GM23338 (cell line): ENCODE data around the gene KRT75. TPM values are rescaled to one million over a fixed set of nuclear protein-coding genes. Genes with fewer than 3 reads are reported as not detected.

Source experiments
- ATAC-seq: fragments of 200-7000 bp; cut with Tn5 transposase; 3 replicates; pipeline ENCODE4 v1.9.1; 2020
- DNase-seq: peaks from one replicate; pipeline ENCODE4 v3.0.0-alpha.2; 2015; ENCODE audit warnings: low spot score
- H2AFZ ChIP-seq: fragments of 200-600 bp; sonication (generic); 2 replicates; pipeline ENCODE4 v1.8.0; 2016; ENCODE audit warnings: antibody characterized with exemption, mild to moderate bottlenecking, moderate library complexity
- H3F3A ChIP-seq: fragments of 200-600 bp; sonication (generic); replicated peaks from 2 replicates; pipeline ENCODE4 v1.8.0; 2017; ENCODE audit warnings: antibody characterized with exemption, mixed run types, low read depth
- H3K27ac ChIP-seq: fragments of 200-600 bp; sonication (generic); 2 replicates; pipeline ENCODE4 v1.6.1; 2016; ENCODE audit warnings: low read depth
- H3K27me3 ChIP-seq: fragments of 200-600 bp; sonication (generic); 2 replicates; pipeline ENCODE4 v1.8.0; 2016; ENCODE audit warnings: mild to moderate bottlenecking, mixed run types, moderate library complexity; ENCODE audit not compliant: insufficient read depth
- H3K36me3 ChIP-seq: fragments of 200-600 bp; sonication (generic); 2 replicates; pipeline ENCODE4 v1.8.0; 2016; ENCODE audit warnings: mild to moderate bottlenecking; ENCODE audit not compliant: insufficient read depth
- H3K4me1 ChIP-seq: fragments of 200-600 bp; sonication (generic); 2 replicates; pipeline ENCODE4 v1.8.0; 2016; ENCODE audit warnings: mild to moderate bottlenecking, moderate library complexity; ENCODE audit not compliant: insufficient read depth
- H3K4me2 ChIP-seq: fragments of 200-600 bp; sonication (generic); 2 replicates; pipeline ENCODE4 v1.7.1; 2017; ENCODE audit warnings: mixed run types
- H3K4me3 ChIP-seq: fragments of 200-600 bp; sonication (generic); 2 replicates; pipeline ENCODE4 v1.6.1; 2016; ENCODE audit warnings: mixed run types
- H3K79me2 ChIP-seq: fragments of 200-600 bp; sonication (generic); replicated peaks from 2 replicates; pipeline ENCODE4 v1.8.0; 2017; ENCODE audit warnings: mild to moderate bottlenecking; ENCODE audit not compliant: insufficient read depth
- H3K9me2 ChIP-seq: fragments of 200-600 bp; sonication (generic); 2 replicates; pipeline ENCODE4 v1.8.0; 2017; ENCODE audit not compliant: insufficient read depth
- H4K20me1 ChIP-seq: fragments of 200-600 bp; sonication (generic); replicated peaks from 2 replicates; pipeline ENCODE4 v1.8.0; 2017; ENCODE audit warnings: mild to moderate bottlenecking; ENCODE audit not compliant: insufficient read depth
- H3K27ac Mint-ChIP-seq: 2 replicates; pipeline ENCODE4 v1.8.0; 2020; ENCODE audit warnings: inconsistent platforms, mild to moderate bottlenecking, moderate library complexity, mixed read lengths
- H3K27me3 Mint-ChIP-seq: 3 replicates; pipeline ENCODE4 v1.8.0; 2022; ENCODE audit warnings: low read depth, mild to moderate bottlenecking, moderate library complexity, mixed read lengths, inconsistent platforms; ENCODE audit not compliant: insufficient read depth, poor library complexity
- H3K36me3 Mint-ChIP-seq: 3 replicates; pipeline ENCODE4 v1.8.0; 2021; ENCODE audit warnings: low read depth, mild to moderate bottlenecking, inconsistent platforms, moderate library complexity, mixed read lengths
- H3K4me1 Mint-ChIP-seq: 3 replicates; pipeline ENCODE4 v1.8.0; 2020; ENCODE audit warnings: mild to moderate bottlenecking, inconsistent platforms, mixed read lengths
- H3K4me3 Mint-ChIP-seq: 3 replicates; pipeline ENCODE4 v1.8.0; 2021; ENCODE audit warnings: moderate library complexity, mild to moderate bottlenecking, inconsistent platforms, mixed read lengths
- H3K9me3 Mint-ChIP-seq: 3 replicates; pipeline ENCODE4 v1.8.0; 2020; ENCODE audit warnings: moderate library complexity, mild to moderate bottlenecking, inconsistent platforms, mixed read lengths
- NANOG ChIP-seq: IDR thresholded peaks from 2 replicates; pipeline ENCODE4 v1.6.1; 2016; ENCODE audit warnings: antibody characterized with exemption, borderline replicate concordance
- STAT1 ChIP-seq: IDR thresholded peaks from one replicate; pipeline ENCODE4 v1.6.1; 2016; ENCODE audit warnings: antibody characterized with exemption; ENCODE audit not compliant: unreplicated experiment
- polyA plus RNA-seq: library from polyadenylated mRNA; unstranded; fragments of >200 nt; fragmentation: Nextera tagmentation; extraction: Ambion mirVana; gene quantifications from 2 replicates; pipeline ENCODE4 v1.2.1, GENCODE V29; 2016
- total RNA-seq: library from RNA; depleted of rRNA; stranded (reverse); fragments of >200 nt; shearing (Covaris generic); gene quantifications from 2 replicates; pipeline ENCODE4 v1.2.3, GENCODE V29; 2014
- TF ChIP-seq, protein P1 (sequence below): fragments of 250-450 bp; sonication (Bioruptor Pico); IDR thresholded peaks from 2 replicates; pipeline ENCODE4 v1.5.0; 2020; ENCODE audit warnings: mild to moderate bottlenecking, moderate library complexity
- TF ChIP-seq, protein P2 (sequence below), 2 experiments: fragments of 200-600 bp in 1 of 2; sonication (generic) in 1 of 2; conservative IDR thresholded peaks; 2 replicates each; pipeline versions ENCODE4 v1.5.1 to v1.6.1; 2016 to 2017; ENCODE audit warnings: antibody characterized with exemption in 2 of 2, low read depth in 2 of 2, mild to moderate bottlenecking in 2 of 2, moderate library complexity in 1 of 2
- TF ChIP-seq, protein P3 (sequence below): IDR thresholded peaks from one replicate; pipeline ENCODE4 v1.6.1; 2018; ENCODE audit warnings: antibody characterized with exemption; ENCODE audit not compliant: unreplicated experiment

The KRT75 gene
- total and polyA plus RNA-seq, 2 experiments from 2014 or later: not detected

DNA sequence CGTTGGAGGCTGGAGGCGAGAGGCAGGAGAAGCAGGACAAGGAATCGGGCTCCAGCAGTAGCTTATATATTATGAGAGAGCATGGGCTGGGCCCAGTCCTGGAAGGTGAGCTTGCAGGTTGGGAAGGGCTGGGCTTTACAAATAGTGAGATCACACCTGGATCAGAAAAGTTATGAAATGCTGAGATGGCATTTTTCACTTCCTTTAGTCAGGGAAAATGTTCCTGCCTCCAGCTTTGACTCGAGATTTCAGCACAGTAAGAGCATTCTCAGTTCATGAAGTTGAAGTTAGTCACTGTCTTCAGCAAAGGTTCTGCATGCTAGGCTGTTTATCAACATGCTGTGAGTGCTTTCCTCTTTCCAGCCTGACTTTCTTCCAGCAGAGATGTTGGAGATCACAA is 39.6 kb upstream of the KRT75 start, which contains the start of gene KRT6C:
Gene KRT6C, minus strand, starts transcription at position 38 of the 400 bp plus-strand sequence. CDS start 68 bp downstream, outside the sequence.
- H4K20me1 ChIP-seq: no peaks in the 10 kb centered on the region
- ATAC-seq: no peak
- Mint-ChIP-seq H3K4me1 (no peaks in the 10 kb centered on the region), H3K27ac (no peak within 1 kb of the TSS), H3K9me3 (peaks cover 26% of the 10 kb centered on the region), H3K4me3 (no peak within 1 kb of the TSS), H3K27me3 (peaks cover 1% of the 10 kb centered on the region), H3K36me3 (no peaks in the 10 kb centered on the region; the same call in 2 of the 3 replicates)
- TF ChIP-seq, protein P1, sequence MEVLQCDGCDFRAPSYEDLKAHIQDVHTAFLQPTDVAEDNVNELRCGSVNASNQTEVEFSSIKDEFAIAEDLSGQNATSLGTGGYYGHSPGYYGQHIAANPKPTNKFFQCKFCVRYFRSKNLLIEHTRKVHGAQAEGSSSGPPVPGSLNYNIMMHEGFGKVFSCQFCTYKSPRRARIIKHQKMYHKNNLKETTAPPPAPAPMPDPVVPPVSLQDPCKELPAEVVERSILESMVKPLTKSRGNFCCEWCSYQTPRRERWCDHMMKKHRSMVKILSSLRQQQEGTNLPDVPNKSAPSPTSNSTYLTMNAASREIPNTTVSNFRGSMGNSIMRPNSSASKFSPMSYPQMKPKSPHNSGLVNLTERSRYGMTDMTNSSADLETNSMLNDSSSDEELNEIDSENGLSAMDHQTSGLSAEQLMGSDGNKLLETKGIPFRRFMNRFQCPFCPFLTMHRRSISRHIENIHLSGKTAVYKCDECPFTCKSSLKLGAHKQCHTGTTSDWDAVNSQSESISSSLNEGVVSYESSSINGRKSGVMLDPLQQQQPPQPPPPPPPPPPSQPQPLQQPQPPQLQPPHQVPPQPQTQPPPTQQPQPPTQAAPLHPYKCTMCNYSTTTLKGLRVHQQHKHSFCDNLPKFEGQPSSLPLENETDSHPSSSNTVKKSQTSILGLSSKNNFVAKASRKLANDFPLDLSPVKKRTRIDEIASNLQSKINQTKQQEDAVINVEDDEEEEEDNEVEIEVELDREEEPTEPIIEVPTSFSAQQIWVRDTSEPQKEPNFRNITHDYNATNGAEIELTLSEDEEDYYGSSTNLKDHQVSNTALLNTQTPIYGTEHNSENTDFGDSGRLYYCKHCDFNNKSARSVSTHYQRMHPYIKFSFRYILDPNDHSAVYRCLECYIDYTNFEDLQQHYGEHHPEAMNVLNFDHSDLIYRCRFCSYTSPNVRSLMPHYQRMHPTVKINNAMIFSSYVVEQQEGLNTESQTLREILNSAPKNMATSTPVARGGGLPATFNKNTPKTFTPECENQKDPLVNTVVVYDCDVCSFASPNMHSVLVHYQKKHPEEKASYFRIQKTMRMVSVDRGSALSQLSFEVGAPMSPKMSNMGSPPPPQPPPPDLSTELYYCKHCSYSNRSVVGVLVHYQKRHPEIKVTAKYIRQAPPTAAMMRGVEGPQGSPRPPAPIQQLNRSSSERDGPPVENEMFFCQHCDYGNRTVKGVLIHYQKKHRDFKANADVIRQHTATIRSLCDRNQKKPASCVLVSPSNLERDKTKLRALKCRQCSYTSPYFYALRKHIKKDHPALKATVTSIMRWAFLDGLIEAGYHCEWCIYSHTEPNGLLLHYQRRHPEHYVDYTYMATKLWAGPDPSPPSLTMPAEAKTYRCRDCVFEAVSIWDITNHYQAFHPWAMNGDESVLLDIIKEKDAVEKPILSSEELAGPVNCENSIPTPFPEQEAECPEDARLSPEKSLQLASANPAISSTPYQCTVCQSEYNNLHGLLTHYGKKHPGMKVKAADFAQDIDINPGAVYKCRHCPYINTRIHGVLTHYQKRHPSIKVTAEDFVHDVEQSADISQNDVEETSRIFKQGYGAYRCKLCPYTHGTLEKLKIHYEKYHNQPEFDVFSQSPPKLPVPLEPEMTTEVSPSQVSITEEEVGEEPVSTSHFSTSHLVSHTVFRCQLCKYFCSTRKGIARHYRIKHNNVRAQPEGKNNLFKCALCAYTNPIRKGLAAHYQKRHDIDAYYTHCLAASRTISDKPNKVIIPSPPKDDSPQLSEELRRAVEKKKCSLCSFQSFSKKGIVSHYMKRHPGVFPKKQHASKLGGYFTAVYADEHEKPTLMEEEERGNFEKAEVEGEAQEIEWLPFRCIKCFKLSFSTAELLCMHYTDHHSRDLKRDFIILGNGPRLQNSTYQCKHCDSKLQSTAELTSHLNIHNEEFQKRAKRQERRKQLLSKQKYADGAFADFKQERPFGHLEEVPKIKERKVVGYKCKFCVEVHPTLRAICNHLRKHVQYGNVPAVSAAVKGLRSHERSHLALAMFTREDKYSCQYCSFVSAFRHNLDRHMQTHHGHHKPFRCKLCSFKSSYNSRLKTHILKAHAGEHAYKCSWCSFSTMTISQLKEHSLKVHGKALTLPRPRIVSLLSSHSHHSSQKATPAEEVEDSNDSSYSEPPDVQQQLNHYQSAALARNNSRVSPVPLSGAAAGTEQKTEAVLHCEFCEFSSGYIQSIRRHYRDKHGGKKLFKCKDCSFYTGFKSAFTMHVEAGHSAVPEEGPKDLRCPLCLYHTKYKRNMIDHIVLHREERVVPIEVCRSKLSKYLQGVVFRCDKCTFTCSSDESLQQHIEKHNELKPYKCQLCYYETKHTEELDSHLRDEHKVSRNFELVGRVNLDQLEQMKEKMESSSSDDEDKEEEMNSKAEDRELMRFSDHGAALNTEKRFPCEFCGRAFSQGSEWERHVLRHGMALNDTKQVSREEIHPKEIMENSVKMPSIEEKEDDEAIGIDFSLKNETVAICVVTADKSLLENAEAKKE (CRISPR knock-in tag): no peak
- TF ChIP-seq STAT1 (no peak), NANOG (no peak)
- TF ChIP-seq, protein P2, sequence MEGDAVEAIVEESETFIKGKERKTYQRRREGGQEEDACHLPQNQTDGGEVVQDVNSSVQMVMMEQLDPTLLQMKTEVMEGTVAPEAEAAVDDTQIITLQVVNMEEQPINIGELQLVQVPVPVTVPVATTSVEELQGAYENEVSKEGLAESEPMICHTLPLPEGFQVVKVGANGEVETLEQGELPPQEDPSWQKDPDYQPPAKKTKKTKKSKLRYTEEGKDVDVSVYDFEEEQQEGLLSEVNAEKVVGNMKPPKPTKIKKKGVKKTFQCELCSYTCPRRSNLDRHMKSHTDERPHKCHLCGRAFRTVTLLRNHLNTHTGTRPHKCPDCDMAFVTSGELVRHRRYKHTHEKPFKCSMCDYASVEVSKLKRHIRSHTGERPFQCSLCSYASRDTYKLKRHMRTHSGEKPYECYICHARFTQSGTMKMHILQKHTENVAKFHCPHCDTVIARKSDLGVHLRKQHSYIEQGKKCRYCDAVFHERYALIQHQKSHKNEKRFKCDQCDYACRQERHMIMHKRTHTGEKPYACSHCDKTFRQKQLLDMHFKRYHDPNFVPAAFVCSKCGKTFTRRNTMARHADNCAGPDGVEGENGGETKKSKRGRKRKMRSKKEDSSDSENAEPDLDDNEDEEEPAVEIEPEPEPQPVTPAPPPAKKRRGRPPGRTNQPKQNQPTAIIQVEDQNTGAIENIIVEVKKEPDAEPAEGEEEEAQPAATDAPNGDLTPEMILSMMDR (conservative IDR thresholded peaks at IDR 0.05; ENCODE audit: low read depth in 2 of 2): no peak
- TF ChIP-seq, protein P3, sequence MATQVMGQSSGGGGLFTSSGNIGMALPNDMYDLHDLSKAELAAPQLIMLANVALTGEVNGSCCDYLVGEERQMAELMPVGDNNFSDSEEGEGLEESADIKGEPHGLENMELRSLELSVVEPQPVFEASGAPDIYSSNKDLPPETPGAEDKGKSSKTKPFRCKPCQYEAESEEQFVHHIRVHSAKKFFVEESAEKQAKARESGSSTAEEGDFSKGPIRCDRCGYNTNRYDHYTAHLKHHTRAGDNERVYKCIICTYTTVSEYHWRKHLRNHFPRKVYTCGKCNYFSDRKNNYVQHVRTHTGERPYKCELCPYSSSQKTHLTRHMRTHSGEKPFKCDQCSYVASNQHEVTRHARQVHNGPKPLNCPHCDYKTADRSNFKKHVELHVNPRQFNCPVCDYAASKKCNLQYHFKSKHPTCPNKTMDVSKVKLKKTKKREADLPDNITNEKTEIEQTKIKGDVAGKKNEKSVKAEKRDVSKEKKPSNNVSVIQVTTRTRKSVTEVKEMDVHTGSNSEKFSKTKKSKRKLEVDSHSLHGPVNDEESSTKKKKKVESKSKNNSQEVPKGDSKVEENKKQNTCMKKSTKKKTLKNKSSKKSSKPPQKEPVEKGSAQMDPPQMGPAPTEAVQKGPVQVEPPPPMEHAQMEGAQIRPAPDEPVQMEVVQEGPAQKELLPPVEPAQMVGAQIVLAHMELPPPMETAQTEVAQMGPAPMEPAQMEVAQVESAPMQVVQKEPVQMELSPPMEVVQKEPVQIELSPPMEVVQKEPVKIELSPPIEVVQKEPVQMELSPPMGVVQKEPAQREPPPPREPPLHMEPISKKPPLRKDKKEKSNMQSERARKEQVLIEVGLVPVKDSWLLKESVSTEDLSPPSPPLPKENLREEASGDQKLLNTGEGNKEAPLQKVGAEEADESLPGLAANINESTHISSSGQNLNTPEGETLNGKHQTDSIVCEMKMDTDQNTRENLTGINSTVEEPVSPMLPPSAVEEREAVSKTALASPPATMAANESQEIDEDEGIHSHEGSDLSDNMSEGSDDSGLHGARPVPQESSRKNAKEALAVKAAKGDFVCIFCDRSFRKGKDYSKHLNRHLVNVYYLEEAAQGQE: no peak
- H3K9me2 ChIP-seq: peaks cover 6% of the 10 kb centered on the region; the same call in 1 of the 2 replicates
- no peaks in the 10 kb centered on the region for H3K27me3 ChIP-seq
- DNase-seq: no peak
- H2AFZ ChIP-seq: no peak within 1 kb of the TSS
- H3K4me3 ChIP-seq: no peak within 1 kb of the TSS
- no peak within 1 kb of the TSS for H3K4me2 ChIP-seq
- no peak within 1 kb of the TSS for H3K27ac ChIP-seq
- H3K79me2 ChIP-seq: no peaks in the 10 kb centered on the region
- no peaks in the 10 kb centered on the region for H3K36me3 ChIP-seq
- H3K4me1 ChIP-seq: no peaks in the 10 kb centered on the region
- H3F3A ChIP-seq: no peaks in the 10 kb centered on the region
